ENCODE results near the gene BDKRB2. TPM values are rescaled to one million over a fixed set of nuclear protein-coding genes. Genes with fewer than 3 reads are reported as not detected.
A peak's percentile ranks its signal among the peaks of the same experiment; 100 is the strongest.

BDKRB2 gene
- polyA plus RNA-seq, 2 of the 4 experiments (the other 2 are of a cell fraction): 13.9 to 21.6 TPM

GRCh38 chr14:96164861-96165490, 39.7 kb upstream of the BDKRB2 start:
- ATAC-seq (no peak), FAIRE-seq (no peak), DNase-seq (ENCODE audit: low read depth in 1 of 2, low spot score in 1 of 2) (no peak)
- WGBS (ENCODE audit: missing lambda C conversion rate): 82% methylated on average over 5 of the region's 5 CpGs
- no peak for TF ChIP-seq POLR2A (IDR thresholded peaks at IDR 0.05; ENCODE audit: low read length)
- no peak for TF ChIP-seq FOSB (CRISPR knock-in tag; IDR thresholded peaks at IDR 0.05)
- no peak for TF ChIP-seq EHMT2 (IDR thresholded peaks at IDR 0.05; ENCODE audit: low read depth)
- no peak for TF ChIP-seq RARB (CRISPR knock-in tag; IDR thresholded peaks at IDR 0.05)
- TF ChIP-seq HEYL (CRISPR knock-in tag; IDR thresholded peaks at IDR 0.05): no peak
- no peak for TF ChIP-seq HOXA7 (CRISPR knock-in tag; IDR thresholded peaks at IDR 0.05)
- no peak for TF ChIP-seq TP53 (CRISPR knock-in tag; IDR thresholded peaks at IDR 0.05)
- TF ChIP-seq RCOR1 (IDR thresholded peaks at IDR 0.05; ENCODE audit: low read depth, low read length): no peak
- TF ChIP-seq MAZ (IDR thresholded peaks at IDR 0.05; ENCODE audit: borderline replicate concordance, low read depth, low read length): no peak
- Histone ChIP-seq H3K9me3 (no peaks in the 10 kb centered on the region), H3K4me2 (no peak overlapping the region), H3K27ac (0 out of 6 replicates have a peak overlapping the region, but pooled peaks have one; percentile 11 to 14), H3K4me1 (peaks cover 38% of the 10 kb centered on the region), H3K4me3 (no peak overlapping the region)
- ChIA-PET POLR2A (no interaction called here), CTCF (interaction anchor here (0.6 to 1.2 kb wide), 2 partner anchors 12 to 17 kb away, joined by 3 read pairs; no protein-coding TSS in a partner anchor)

- no peak for FAIRE-seq
- POLR2A ChIA-PET: no interaction called here
- Histone ChIP-seq H3K4me1 (peaks cover 30% of the 10 kb centered on the region), H3K27ac (peak overlapping the region; percentile 13 to 75; a peak in 3 of 6 replicates), H3K4me2 (no peak overlapping the region), H3K9me3 (no peaks in the 10 kb centered on the region), H3K4me3 (no peak overlapping the region)
- ATAC-seq: no peak
- WGBS (ENCODE audit: missing lambda C conversion rate): 82% methylated on average over 12 of the region's 12 CpGs
- DNase-seq (ENCODE audit: low read depth in 1 of 2, low spot score in 1 of 2): no peak
- no peak for TF ChIP-seq E2F6 (IDR thresholded peaks at IDR 0.05; ENCODE audit: borderline replicate concordance, low read depth)
- TF ChIP-seq EP300 (IDR thresholded peaks at IDR 0.05): no peak
- no peak for TF ChIP-seq TFCP2L1 (CRISPR knock-in tag; IDR thresholded peaks at IDR 0.05)
- no peak for TF ChIP-seq CBX8 (IDR thresholded peaks at IDR 0.05)
- TF ChIP-seq CEBPB (IDR thresholded peaks at IDR 0.05): no peak
- TF ChIP-seq CHD4 (IDR thresholded peaks at IDR 0.05; ENCODE audit: borderline replicate concordance): no peak
- TF ChIP-seq POLR2A (IDR thresholded peaks at IDR 0.05; ENCODE audit: low read length): no peak
- TF ChIP-seq EHF (CRISPR knock-in tag; IDR thresholded peaks at IDR 0.05): no peak
- no peak for TF ChIP-seq ZFP36 (IDR thresholded peaks at IDR 0.05; ENCODE audit: borderline replicate concordance, partially characterized antibody)
- TF ChIP-seq HEYL (CRISPR knock-in tag; IDR thresholded peaks at IDR 0.05): no peak
- no peak for TF ChIP-seq CHD2 (IDR thresholded peaks at IDR 0.05; ENCODE audit: low read length, partially characterized antibody)
- no peak for TF ChIP-seq RAD21 (conservative IDR thresholded peaks at IDR 0.05 in 1 of 2, IDR thresholded peaks at IDR 0.05 in 1 of 2)
- no peak for TF ChIP-seq HOXA7 (CRISPR knock-in tag; IDR thresholded peaks at IDR 0.05)
- no peak for TF ChIP-seq EHMT2 (IDR thresholded peaks at IDR 0.05; ENCODE audit: low read depth)
- no peak for TF ChIP-seq USF2 (IDR thresholded peaks at IDR 0.05)
- TF ChIP-seq POLR2AphosphoS2 (conservative IDR thresholded peaks at IDR 0.05; ENCODE audit: low read length): no peak
- CTCF ChIA-PET: interaction anchor here (0.6 to 1.6 kb wide), 4 partner anchors 13 to 109 kb away, joined by 3 to 5 read pairs (median 3); no protein-coding TSS in a partner anchor
Measured at GRCh38 chr14:96165493-96166436, 38.9 kb upstream of the BDKRB2 start.
